HG03432 (cell line): Measurements from ENCODE around the gene ATP9B.
"Not testable (repeated sequence)": the region's sequence is repeated elsewhere in the genome, so short reads cannot be mapped to it uniquely, and the experiment has no call there.

ENCODE experiments used
- ATAC-seq: cut with Tn5 transposase; IDR thresholded peaks from one replicate; pipeline ENCODE4 v1.9.1; 2021; ENCODE audit warnings: mild to moderate bottlenecking, moderate library complexity; ENCODE audit not compliant: unreplicated experiment

The ATP9B gene

GRCh38 chr18:79227621-79228020 lies 158.4 kb downstream of the ATP9B start:
- ATAC-seq, result no peak

GRCh38 chr18:79229431-79229830 lies 160.2 kb downstream of the ATP9B start:
- no peak for ATAC-seq

- no peak for ATAC-seq
These were observed 165.2 kb downstream of the ATP9B start for GRCh38 chr18:79234438-79234837.

GRCh38 chr18:79239631-79240030 lies 170.4 kb downstream of the ATP9B start:
- ATAC-seq, result no peak

GRCh38 chr18:79241755-79242154 lies 172.6 kb downstream of the ATP9B start:
- ATAC-seq, result no peak

- ATAC-seq, result no peak
These were observed 173.1 kb downstream of the ATP9B start for GRCh38 chr18:79242246-79242645.

GRCh38 chr18:79245517-79246001 lies 176.4 kb downstream of the ATP9B start:
- no peak for ATAC-seq

GRCh38 chr18:79246309-79247108 lies 177.3 kb downstream of the ATP9B start:
- peak; percentile 99 for ATAC-seq

GRCh38 chr18:79248495-79249060 lies 179.4 kb downstream of the ATP9B start:
- ATAC-seq, result no peak

GRCh38 chr18:79250301-79250981 lies 181.2 kb downstream of the ATP9B start:
- no peak for ATAC-seq

GRCh38 chr18:79251021-79251420 lies 181.8 kb downstream of the ATP9B start:
- ATAC-seq, result no peak

- ATAC-seq, result no peak
These were observed 183.9 kb downstream of the ATP9B start for GRCh38 chr18:79252904-79253633.

GRCh38 chr18:79257480-79257879 lies 188.3 kb downstream of the ATP9B start:
- no peak for ATAC-seq

- peak; percentile 70 for ATAC-seq
These were observed 189.3 kb downstream of the ATP9B start for GRCh38 chr18:79258447-79258846.

- ATAC-seq, result no peak
These were observed 190.0 kb downstream of the ATP9B start for GRCh38 chr18:79259218-79259617.

- no peak for ATAC-seq
These were observed 190.8 kb downstream of the ATP9B start for GRCh38 chr18:79260023-79260422.

GRCh38 chr18:79260510-79260909 lies 191.3 kb downstream of the ATP9B start:
- no peak for ATAC-seq

- not testable (repeated sequence) for ATAC-seq
These were observed 195.9 kb downstream of the ATP9B start for GRCh38 chr18:79265068-79265467.

- ATAC-seq, result not testable (repeated sequence)
These were observed 202.6 kb downstream of the ATP9B start for GRCh38 chr18:79271812-79272211.

GRCh38 chr18:79272916-79273315 lies 203.7 kb downstream of the ATP9B start:
- no peak for ATAC-seq

- ATAC-seq, result no peak
These were observed 205.6 kb downstream of the ATP9B start for GRCh38 chr18:79274823-79275222.
